ENCODE data around the gene CD82. TPM values are rescaled to one million over a fixed set of nuclear protein-coding genes. Genes with fewer than 3 reads are reported as not detected.

CD82 gene, protein sequence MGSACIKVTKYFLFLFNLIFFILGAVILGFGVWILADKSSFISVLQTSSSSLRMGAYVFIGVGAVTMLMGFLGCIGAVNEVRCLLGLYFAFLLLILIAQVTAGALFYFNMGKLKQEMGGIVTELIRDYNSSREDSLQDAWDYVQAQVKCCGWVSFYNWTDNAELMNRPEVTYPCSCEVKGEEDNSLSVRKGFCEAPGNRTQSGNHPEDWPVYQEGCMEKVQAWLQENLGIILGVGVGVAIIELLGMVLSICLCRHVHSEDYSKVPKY
- 100 to 1,000 TPM in 1 of 4 donors, 10 to 100 TPM in 3; 25.9 to 162 (median 50.2) TPM for total RNA-seq
- polyA plus RNA-seq: 10 to 100 TPM; 13.3 to 22.1 (median 13.7) TPM
- long read RNA-seq, donor 1, transcript CD82-201 (10 exons, 2,289 nt): major isoform, 82 of 104 reads
- long read RNA-seq, donor 1, partial matches to known transcripts: 8 of 104 reads
- long read RNA-seq, donor 1, other reads (novel, unspliced or antisense): 14 of 104 reads
- long read RNA-seq, donor 2, transcript CD82-201 (10 exons, 2,289 nt): major isoform, 30 of 37 reads
- long read RNA-seq, donor 2, partial matches to known transcripts: 4 of 37 reads
- long read RNA-seq, donor 2, other reads (novel, unspliced or antisense): 3 of 37 reads

DNA sequence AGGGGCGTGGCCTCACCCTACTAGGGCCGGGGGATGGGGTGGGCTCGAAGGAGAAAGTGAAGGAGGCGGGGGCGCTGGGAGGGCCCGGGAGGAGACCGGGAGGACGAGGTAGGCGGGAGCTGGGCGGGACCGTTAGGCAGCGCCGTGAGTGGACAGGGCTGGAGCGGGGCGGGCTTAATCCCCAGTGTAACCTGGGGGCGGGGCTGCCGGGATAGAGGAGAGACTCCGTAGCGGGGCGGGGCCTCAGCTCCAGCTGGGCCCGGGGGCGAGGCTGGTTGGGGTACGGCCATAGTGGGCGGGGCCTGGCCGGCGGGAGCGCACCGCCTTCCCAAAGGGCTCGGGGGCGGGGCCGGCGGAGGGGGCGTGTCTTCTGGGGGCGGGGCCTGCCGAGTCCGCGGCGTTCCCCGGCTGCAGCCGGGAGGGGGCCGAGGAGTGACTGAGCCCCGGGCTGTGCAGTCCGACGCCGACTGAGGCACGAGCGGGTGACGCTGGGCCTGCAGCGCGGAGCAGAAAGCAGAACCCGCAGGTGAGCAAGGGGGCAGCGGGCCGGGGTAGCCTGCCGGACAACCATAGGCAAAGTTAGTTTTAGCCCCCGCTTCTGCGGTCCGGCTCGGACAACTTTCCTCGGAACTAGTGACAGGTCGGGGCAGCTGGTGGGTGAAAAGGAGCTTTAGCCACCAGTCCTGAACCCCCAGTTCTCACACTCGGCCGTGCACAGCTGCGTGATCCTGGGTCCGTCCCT lies at the start of gene CD82:
Gene CD82 (plus strand): TSS at position 453 of the 742 bp plus-strand sequence. CDS start 29,000 bp downstream, outside the sequence.
- peaks cover 37% of the 10 kb centered on the region for H3K4me1 ChIP-seq

DNA sequence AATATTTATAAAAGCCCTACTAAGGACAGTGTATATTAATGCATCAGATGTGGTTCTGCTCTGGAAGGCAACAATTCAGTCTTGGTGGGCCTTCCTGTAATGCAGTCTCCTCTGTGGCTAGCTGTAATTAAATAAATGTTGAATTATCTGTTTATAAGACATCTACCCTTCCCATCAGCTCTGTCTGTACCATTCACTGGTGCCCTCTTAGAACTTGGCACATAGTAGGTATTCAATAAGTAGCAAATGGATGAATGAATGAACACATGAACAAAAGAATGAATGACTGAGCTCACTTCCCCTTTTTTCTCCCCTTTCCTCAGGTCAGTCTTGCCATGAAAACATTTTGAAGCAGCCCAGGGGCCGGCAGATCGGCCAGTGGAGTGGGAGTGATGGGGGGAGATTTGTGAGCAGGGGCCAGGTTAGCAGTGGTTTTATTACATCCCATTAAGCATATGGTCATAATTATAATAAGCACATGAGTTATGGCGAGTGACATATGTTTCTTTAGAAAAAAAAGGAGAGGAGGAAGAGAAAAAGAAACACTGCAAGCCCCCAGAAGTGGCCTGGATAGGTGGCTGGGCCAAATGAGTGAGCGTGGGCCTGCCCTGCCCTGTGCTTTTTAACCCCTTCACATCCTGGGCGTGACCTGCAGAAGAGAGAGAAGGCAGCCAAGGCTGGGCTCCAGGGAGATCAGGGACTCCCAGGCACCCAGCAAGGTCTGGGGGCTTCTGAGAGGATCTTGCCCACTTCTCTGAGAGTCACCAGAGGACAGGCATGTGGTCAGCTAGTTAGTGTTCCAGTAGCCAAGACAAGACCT lies 48.6 kb upstream of the CD82 start:
- intact Hi-C loops (cut with DNase I): no loop called here
- Histone ChIP-seq H3K27me3 (ENCODE audit: insufficient read depth in 3 of 3, low read length in 2 of 3) (peaks cover 0 to 10% (median 4%) of the 10 kb centered on the region in 3 donors), H3K4me1 (no peaks in the 10 kb centered on the region), H3K27ac (no peak overlapping the region), H3K9me3 (no peaks in the 10 kb centered on the region), H3K4me3 (no peak overlapping the region), H3K36me3 (ENCODE audit: insufficient read depth in 1 of 2, low read depth in 1 of 2) (no peaks in the 10 kb centered on the region)
- ATAC-seq: no peak
- no peak for DNase-seq
- TF ChIP-seq, protein P1, sequence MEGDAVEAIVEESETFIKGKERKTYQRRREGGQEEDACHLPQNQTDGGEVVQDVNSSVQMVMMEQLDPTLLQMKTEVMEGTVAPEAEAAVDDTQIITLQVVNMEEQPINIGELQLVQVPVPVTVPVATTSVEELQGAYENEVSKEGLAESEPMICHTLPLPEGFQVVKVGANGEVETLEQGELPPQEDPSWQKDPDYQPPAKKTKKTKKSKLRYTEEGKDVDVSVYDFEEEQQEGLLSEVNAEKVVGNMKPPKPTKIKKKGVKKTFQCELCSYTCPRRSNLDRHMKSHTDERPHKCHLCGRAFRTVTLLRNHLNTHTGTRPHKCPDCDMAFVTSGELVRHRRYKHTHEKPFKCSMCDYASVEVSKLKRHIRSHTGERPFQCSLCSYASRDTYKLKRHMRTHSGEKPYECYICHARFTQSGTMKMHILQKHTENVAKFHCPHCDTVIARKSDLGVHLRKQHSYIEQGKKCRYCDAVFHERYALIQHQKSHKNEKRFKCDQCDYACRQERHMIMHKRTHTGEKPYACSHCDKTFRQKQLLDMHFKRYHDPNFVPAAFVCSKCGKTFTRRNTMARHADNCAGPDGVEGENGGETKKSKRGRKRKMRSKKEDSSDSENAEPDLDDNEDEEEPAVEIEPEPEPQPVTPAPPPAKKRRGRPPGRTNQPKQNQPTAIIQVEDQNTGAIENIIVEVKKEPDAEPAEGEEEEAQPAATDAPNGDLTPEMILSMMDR (IDR thresholded peaks at IDR 0.05): no peak
- WGBS, 3 donors: 73 to 80% (median 79%) methylated on average over 5 of the region's 5 CpGs

More for the DNA sequence above, at the start of gene CD82:
- intact Hi-C loops (cut with DNase I): no loop called here
- TF ChIP-seq, protein P1 (IDR thresholded peaks at IDR 0.05): peak; percentile 38
- no peaks in the 10 kb centered on the region for H3K36me3 ChIP-seq (ENCODE audit: insufficient read depth in 1 of 2, low read depth in 1 of 2)
- H3K9me3 ChIP-seq: no peaks in the 10 kb centered on the region
- peak; percentile 100 for DNase-seq
- H3K27ac ChIP-seq: peak within 1 kb of the TSS; percentile 97
- peak within 1 kb of the TSS; percentile 77 for H3K4me3 ChIP-seq
- no peaks in the 10 kb centered on the region for H3K27me3 ChIP-seq (ENCODE audit: insufficient read depth in 3 of 3, low read length in 2 of 3)
- WGBS, 3 donors: 1 to 3% (median 2%) methylated on average over 41 to 64 of the region's 64 CpGs
- peak; percentile 87 to 93 (median 90) for ATAC-seq

DNA sequence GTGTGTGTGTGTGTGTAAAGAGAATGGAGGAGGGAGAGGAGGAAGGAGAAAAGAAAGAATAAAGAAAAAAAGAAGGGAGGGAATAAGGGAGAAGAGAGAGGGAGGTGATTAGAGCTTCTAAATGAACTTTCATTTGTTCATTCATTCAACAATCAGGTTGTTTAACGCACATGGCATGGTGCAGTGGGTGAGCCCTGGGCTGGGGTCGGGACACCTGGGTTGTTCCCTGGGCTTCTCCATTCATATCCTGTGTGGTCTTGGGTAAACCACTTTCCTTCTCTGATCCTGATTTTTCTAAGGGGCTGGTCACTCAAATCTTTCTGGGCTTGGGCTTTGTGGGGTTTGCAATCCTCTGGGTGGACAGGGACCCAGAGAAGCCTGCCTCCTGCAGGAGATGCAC lies 47.9 kb upstream of the CD82 start:
- no peak overlapping the region for H3K27ac ChIP-seq
- H3K4me3 ChIP-seq: no peak overlapping the region
- TF ChIP-seq, protein P1 (IDR thresholded peaks at IDR 0.05): no peak
- H3K4me1 ChIP-seq: no peaks in the 10 kb centered on the region
- H3K9me3 ChIP-seq: no peaks in the 10 kb centered on the region
- ATAC-seq (no peak), DNase-seq (no peak)
- no peaks in the 10 kb centered on the region for H3K36me3 ChIP-seq (ENCODE audit: insufficient read depth in 1 of 2, low read depth in 1 of 2)
- intact Hi-C loops (cut with DNase I): no loop called here
- H3K27me3 ChIP-seq (ENCODE audit: insufficient read depth in 3 of 3, low read length in 2 of 3): peaks cover 0 to 7% (median 6%) of the 10 kb centered on the region in 3 donors
- WGBS, 3 donors: 89 to 98% (median 89%) methylated on average over 2 of the region's 2 CpGs

DNA sequence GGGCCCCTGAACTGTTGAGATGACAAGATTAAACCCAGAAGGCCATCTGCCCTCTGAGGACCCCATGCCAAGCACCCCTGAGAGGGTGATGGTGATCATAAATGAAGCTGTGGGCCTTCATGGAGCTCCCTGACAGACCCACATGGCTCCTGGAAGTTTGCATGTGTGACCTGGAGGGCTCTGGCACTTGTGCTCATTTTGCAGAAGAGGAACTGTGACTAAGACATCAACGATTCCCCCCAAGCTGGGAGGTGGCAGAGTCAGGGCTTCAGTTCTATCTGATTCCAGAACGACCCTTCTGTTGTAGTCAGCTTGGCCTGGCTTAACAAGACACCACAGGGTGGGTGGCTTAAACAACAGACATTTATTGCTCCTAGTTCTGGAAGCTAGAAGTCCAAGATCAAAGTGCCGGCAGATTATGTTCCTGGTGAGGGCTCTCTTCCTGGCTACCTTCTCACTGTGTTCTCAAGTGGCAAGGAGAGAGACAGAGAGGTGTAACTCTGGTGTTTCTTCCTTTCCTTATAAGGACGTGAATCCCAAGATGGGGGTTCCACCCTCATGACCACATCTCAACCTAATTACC lies 46.4 kb upstream of the CD82 start:
- Histone ChIP-seq H3K36me3 (ENCODE audit: insufficient read depth in 1 of 2, low read depth in 1 of 2) (no peaks in the 10 kb centered on the region), H3K4me1 (no peaks in the 10 kb centered on the region), H3K27me3 (ENCODE audit: insufficient read depth in 3 of 3, low read length in 2 of 3) (peaks cover 0 to 7% (median 6%) of the 10 kb centered on the region in 3 donors), H3K4me3 (no peak overlapping the region), H3K9me3 (no peaks in the 10 kb centered on the region), H3K27ac (no peak overlapping the region)
- 74 to 83% (median 83%) methylated on average over 4 of the region's 4 CpGs for WGBS, 3 donors
- intact Hi-C loops (cut with DNase I): no loop called here
- TF ChIP-seq, protein P1 (IDR thresholded peaks at IDR 0.05): no peak
- ATAC-seq (no peak), DNase-seq (no peak)

Data from psoas muscle (tissue), 8 donors.